C4-2B (cell line): ENCODE results near the gene SYN1.

Experiments used
- CTCF ChIP-seq: fragments of 450-650 bp; conservative IDR thresholded peaks from 2 replicates; pipeline ENCODE4 v1.5.1; 2017; ENCODE audit warnings: mild to moderate bottlenecking
- ZFX ChIP-seq: fragments of 450-650 bp; IDR thresholded peaks from 2 replicates; pipeline ENCODE4 v1.6.1; 2017

GRCh38 chrX:47620303-47620685, 637 bp upstream of the SYN1 start:
- TF ChIP-seq CTCF (no peak), ZFX (no peak)
